ENCODE data around the gene CCDC112. TPM values are rescaled to one million over a fixed set of nuclear protein-coding genes. Genes with fewer than 3 reads are reported as not detected.

CCDC112 gene
- total and polyA plus RNA-seq, 2 of the 4 experiments (the other 2 are of a cell fraction): 2.0 to 2.3 TPM

- whole genome bisulfite sequencing, 2 experiments (ENCODE audit: extremely low coverage in 2 of 2, insufficient read length in 1 of 2): 100% methylated on average over 1 of the region's 2 CpGs; no CpG with 5 or more reads in 1 of the 2 experiments
- DNase-seq: no peak
These were observed 45.3 kb upstream of the CCDC112 start for GRCh38 chr5:115341745-115342144.

More at GRCh38 chr5:115341745-115342144, 45.3 kb upstream of the CCDC112 start:
- Histone ChIP-seq H3K4me3 (ENCODE audit: insufficient read depth, low read depth, low read length) (no peak overlapping the region), H3K36me3 (ENCODE audit: control insufficient read depth, insufficient read depth, low read length) (no peaks in the 10 kb centered on the region), H2AFZ (replicated peaks; ENCODE audit: low read length, poor library complexity) (no peak overlapping the region), H3K18ac (ENCODE audit: low read depth, low read length) (no peak overlapping the region), H2BK5ac (ENCODE audit: low read depth, low read length, poor library complexity, severe bottlenecking) (no peak overlapping the region), H3K79me1 (ENCODE audit: low read depth in 1 of 2, low read length in 2 of 2) (no peaks in the 10 kb centered on the region; a peak in 1 of 4 replicates), H3K4me1 (ENCODE audit: control insufficient read depth, insufficient read depth, low read length) (no peaks in the 10 kb centered on the region), H4K20me1 (ENCODE audit: insufficient read depth, low read length) (no peaks in the 10 kb centered on the region), H3K27ac (ENCODE audit: insufficient read depth, low read length) (no peak overlapping the region), H2BK15ac (ENCODE audit: low read depth, low read length) (no peak overlapping the region), H3K23ac (ENCODE audit: low read depth, low read length) (no peak overlapping the region), H3K4ac (ENCODE audit: low read depth, low read length) (no peak overlapping the region), H3K9me1 (ENCODE audit: insufficient read depth, low read length) (peaks cover 6% of the 10 kb centered on the region), H3K56ac (ENCODE audit: extremely low read depth, insufficient read depth, low read length) (no peak overlapping the region), H3K4me2 (ENCODE audit: low read depth, low read length) (no peak overlapping the region), H2BK120ac (ENCODE audit: low read depth, low read length) (no peak overlapping the region), H4K91ac (ENCODE audit: insufficient read depth, low read depth, low read length) (no peak overlapping the region), H2AK9ac (replicated peaks; ENCODE audit: low read depth, low read length, poor library complexity) (no peak overlapping the region), H2BK20ac (ENCODE audit: low read depth, low read length) (no peak overlapping the region), H2AK5ac (ENCODE audit: low read depth, low read length) (no peak overlapping the region), H3K9ac (ENCODE audit: low read depth, low read length) (no peak overlapping the region), H3K14ac (replicated peaks; ENCODE audit: low read depth, low read length) (no peak overlapping the region), H3K27me3 (ENCODE audit: control insufficient read depth, insufficient read depth, low read length) (no peaks in the 10 kb centered on the region), H4K5ac (ENCODE audit: low read depth, low read length) (no peak overlapping the region), H4K8ac (ENCODE audit: low read depth in 2 of 2, low read length in 2 of 2) (no peak overlapping the region), H3K9me3 (ENCODE audit: control insufficient read depth, insufficient read depth, low read length) (no peaks in the 10 kb centered on the region)
- TF ChIP-seq RAD21 (IDR thresholded peaks at IDR 0.05; ENCODE audit: low read length): no peak
- peak; percentile 40 for TF ChIP-seq MAFK (IDR thresholded peaks at IDR 0.05; ENCODE audit: low read depth, low read length)
- no peak for ATAC-seq (ENCODE audit: low read depth)
- no TSS peak for BruUV-seq (replicated peaks)
- intact Hi-C loops (cut with micrococcal nuclease) (no loop called here), in situ Hi-C loops (cut with MboI; ENCODE audit: low sequenced_read_pairs) (no loop called here), dilution Hi-C loops (cut with HindIII; ENCODE audit: low sequenced_read_pairs, unreplicated experiment) (no loop called here)
- ChIA-PET CTCF (no interaction called here), POLR2A (ENCODE audit: unreplicated experiment) (no interaction called here)

Measured in IMR-90 (cell line).